ENCODE data around the gene NELFB. TPM values are rescaled to one million over a fixed set of nuclear protein-coding genes. Genes with fewer than 3 reads are reported as not detected.

Gene NELFB
- total RNA-seq, 3 donors from 2014 or later = 32.6 to 39.2 (median 38.7) TPM

GRCh38 chr9:137295849-137296669 is 40.9 kb downstream of the NELFB start:
- peak overlapping the region; percentile 10 to 78 for H3K27ac ChIP-seq
- DNase-seq (ENCODE audit: low spot score in 2 of 2) = no peak

GRCh38 chr9:137296670-137297664 is 41.8 kb downstream of the NELFB start:
- Histone ChIP-seq H3K4me3 (peak overlapping the region in 2 of 3 donors; percentile 52 to 82), H3K36me3 (no peaks in the 10 kb centered on the region), H3K9me3 (no peaks in the 10 kb centered on the region), H3K4me1 (peaks cover 4 to 23% of the 10 kb centered on the region in 2 donors), H3K27me3 (no peaks in the 10 kb centered on the region), H3K27ac (peak overlapping the region; percentile 10 to 88)
- intact Hi-C loops (cut with DNase I; ENCODE audit: low total_unique reads) = no loop called here
- TF ChIP-seq POLR2A (IDR thresholded peaks at IDR 0.05) (no peak), POLR2AphosphoS5 (IDR thresholded peaks at IDR 0.05) (no peak), CTCF (IDR thresholded peaks at IDR 0.05) (no peak)
- DNase-seq (ENCODE audit: low spot score in 2 of 2) = no peak

More at GRCh38 chr9:137295849-137296669, 40.9 kb downstream of the NELFB start:
- intact Hi-C loops (cut with DNase I; ENCODE audit: low total_unique reads) = no loop called here
- peaks cover 4 to 23% of the 10 kb centered on the region in 2 donors for H3K4me1 ChIP-seq
- H3K9me3 ChIP-seq = no peaks in the 10 kb centered on the region
- no peaks in the 10 kb centered on the region for H3K36me3 ChIP-seq
- TF ChIP-seq POLR2AphosphoS5 (IDR thresholded peaks at IDR 0.05) (no peak), CTCF (IDR thresholded peaks at IDR 0.05) (no peak), POLR2A (IDR thresholded peaks at IDR 0.05) (no peak)
- H3K27me3 ChIP-seq = no peaks in the 10 kb centered on the region
- peak overlapping the region; percentile 16 to 82 (median 52) for H3K4me3 ChIP-seq

- H3K27ac ChIP-seq = peak overlapping the region; percentile 10 to 88
- intact Hi-C loops (cut with DNase I; ENCODE audit: low total_unique reads) = no loop called here
These were observed 42.8 kb downstream of the NELFB start for GRCh38 chr9:137297966-137298365.

GRCh38 chr9:137298401-137299202 is 43.5 kb downstream of the NELFB start:
- TF ChIP-seq POLR2AphosphoS5 (IDR thresholded peaks at IDR 0.05) (peak in 1 of 3 donors; percentile 4), POLR2A (IDR thresholded peaks at IDR 0.05) (no peak), CTCF (IDR thresholded peaks at IDR 0.05) (no peak)
- DNase-seq (ENCODE audit: low spot score in 2 of 2) = no peak
- Histone ChIP-seq H3K4me1 (peaks cover 4 to 28% of the 10 kb centered on the region in 2 donors), H3K27me3 (peaks cover 0 to 2% of the 10 kb centered on the region in 2 donors), H3K27ac (peak overlapping the region; percentile 10 to 88), H3K4me3 (peak overlapping the region in 2 of 3 donors; percentile 15 to 50), H3K9me3 (no peaks in the 10 kb centered on the region), H3K36me3 (no peaks in the 10 kb centered on the region)
- intact Hi-C loops (cut with DNase I; ENCODE audit: low total_unique reads) = no loop called here

More at GRCh38 chr9:137297966-137298365, 42.8 kb downstream of the NELFB start:
- no peaks in the 10 kb centered on the region for H3K36me3 ChIP-seq
- no peaks in the 10 kb centered on the region for H3K9me3 ChIP-seq
- H3K4me3 ChIP-seq = peak overlapping the region in 1 of 3 donors; percentile 50
- DNase-seq (ENCODE audit: low spot score in 2 of 2) = no peak
- TF ChIP-seq POLR2A (IDR thresholded peaks at IDR 0.05) (no peak), POLR2AphosphoS5 (IDR thresholded peaks at IDR 0.05) (no peak), CTCF (IDR thresholded peaks at IDR 0.05) (no peak)
- peaks cover 0 to 2% of the 10 kb centered on the region in 2 donors for H3K27me3 ChIP-seq
- H3K4me1 ChIP-seq = peaks cover 4 to 27% of the 10 kb centered on the region in 2 donors
